Parietal lobe (tissue), 1 donor: ENCODE data around the gene LCE5A. TPM values are rescaled to one million over a fixed set of nuclear protein-coding genes. Genes with fewer than 3 reads are reported as not detected.

Experiments
- total RNA-seq: library from RNA; depleted of rRNA; stranded (reverse); fragments of >200 nt; gene quantifications from one replicate; pipeline ENCODE4 v1.2.3, GENCODE V29; 2014

The LCE5A gene
- not detected for total RNA-seq

GRCh38 chr1:152510503-152510902 is at the start of gene LCE5A:
Gene LCE5A (plus strand): TSS chr1:152510803. CDS start chr1:152511535, 732 bp downstream.

Other genes starting within 250 kb of the LCE5A start
- not detected for gene FLG, start 185.6 kb upstream of the LCE5A start, total RNA-seq
- gene FLG2, start 150.8 kb upstream of the LCE5A start, total RNA-seq = not detected
- gene CRNN, start 96.5 kb upstream of the LCE5A start, total RNA-seq = not detected
- not detected for gene CRCT1, start 3.7 kb downstream of the LCE5A start, total RNA-seq
- gene LCE3E, start 56.0 kb downstream of the LCE5A start, total RNA-seq = not detected
- not detected for gene LCE3D, start 69.7 kb downstream of the LCE5A start, total RNA-seq
- gene LCE3C, start 89.4 kb downstream of the LCE5A start, total RNA-seq = not detected
- not detected for gene LCE3B, start 103.0 kb downstream of the LCE5A start, total RNA-seq
- not detected for gene LCE3A, start 112.3 kb downstream of the LCE5A start, total RNA-seq
- not detected for gene LCE2D, start 152.6 kb downstream of the LCE5A start, total RNA-seq
- gene LCE2C, start 164.5 kb downstream of the LCE5A start, total RNA-seq = not detected
- not detected for gene LCE2B, start 175.3 kb downstream of the LCE5A start, total RNA-seq
- gene LCE2A, start 187.5 kb downstream of the LCE5A start, total RNA-seq = not detected
- gene LCE4A, start 197.4 kb downstream of the LCE5A start, total RNA-seq = not detected
- gene KPRP, start 247.2 kb downstream of the LCE5A start, total RNA-seq = not detected